Nephron progenitor cell (in vitro differentiated cells): ENCODE data around the gene LGALS13.

Experiments
- DNase-seq: peaks from one replicate; pipeline ENCODE4 v3.0.0; 2021
- H3K27ac Mint-ChIP-seq: 2 replicates; pipeline ENCODE4 v1.8.0; 2021; ENCODE audit warnings: mild to moderate bottlenecking, moderate library complexity, mixed read lengths
- H3K27me3 Mint-ChIP-seq: 2 replicates; pipeline ENCODE4 v1.8.0; 2021; ENCODE audit warnings: mild to moderate bottlenecking, low read depth, mixed read lengths; ENCODE audit not compliant: poor library complexity
- H3K36me3 Mint-ChIP-seq: 2 replicates; pipeline ENCODE4 v1.8.0; 2021; ENCODE audit warnings: low read depth, mixed read lengths
- H3K4me1 Mint-ChIP-seq: 2 replicates; pipeline ENCODE4 v1.8.0; 2021; ENCODE audit warnings: mixed read lengths
- H3K4me3 Mint-ChIP-seq: 2 replicates; pipeline ENCODE4 v1.8.0; 2021; ENCODE audit warnings: mild to moderate bottlenecking, moderate library complexity, mixed read lengths
- H3K9me3 Mint-ChIP-seq: 2 replicates; pipeline ENCODE4 v1.8.0; 2021; ENCODE audit warnings: mild to moderate bottlenecking, moderate library complexity, mixed read lengths
- TF ChIP-seq, protein P1 (sequence below): fragments of 200-600 bp; sonication (generic); IDR thresholded peaks from 2 replicates; pipeline ENCODE4 v1.5.0; 2021; ENCODE audit warnings: antibody characterized with exemption

LGALS13 gene

GRCh38 chr19:39587496-39587895, 14.8 kb upstream of the LGALS13 start:
- Mint-ChIP-seq H3K36me3 (no peaks in the 10 kb centered on the region), H3K9me3 (no peaks in the 10 kb centered on the region), H3K4me1 (no peaks in the 10 kb centered on the region), H3K4me3 (no peak overlapping the region), H3K27me3 (peaks cover 33% of the 10 kb centered on the region), H3K27ac (no peak overlapping the region)
- no peak for DNase-seq
- TF ChIP-seq, protein P1, sequence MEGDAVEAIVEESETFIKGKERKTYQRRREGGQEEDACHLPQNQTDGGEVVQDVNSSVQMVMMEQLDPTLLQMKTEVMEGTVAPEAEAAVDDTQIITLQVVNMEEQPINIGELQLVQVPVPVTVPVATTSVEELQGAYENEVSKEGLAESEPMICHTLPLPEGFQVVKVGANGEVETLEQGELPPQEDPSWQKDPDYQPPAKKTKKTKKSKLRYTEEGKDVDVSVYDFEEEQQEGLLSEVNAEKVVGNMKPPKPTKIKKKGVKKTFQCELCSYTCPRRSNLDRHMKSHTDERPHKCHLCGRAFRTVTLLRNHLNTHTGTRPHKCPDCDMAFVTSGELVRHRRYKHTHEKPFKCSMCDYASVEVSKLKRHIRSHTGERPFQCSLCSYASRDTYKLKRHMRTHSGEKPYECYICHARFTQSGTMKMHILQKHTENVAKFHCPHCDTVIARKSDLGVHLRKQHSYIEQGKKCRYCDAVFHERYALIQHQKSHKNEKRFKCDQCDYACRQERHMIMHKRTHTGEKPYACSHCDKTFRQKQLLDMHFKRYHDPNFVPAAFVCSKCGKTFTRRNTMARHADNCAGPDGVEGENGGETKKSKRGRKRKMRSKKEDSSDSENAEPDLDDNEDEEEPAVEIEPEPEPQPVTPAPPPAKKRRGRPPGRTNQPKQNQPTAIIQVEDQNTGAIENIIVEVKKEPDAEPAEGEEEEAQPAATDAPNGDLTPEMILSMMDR = no peak

GRCh38 chr19:39588066-39588465, 14.3 kb upstream of the LGALS13 start:
- no peaks in the 10 kb centered on the region for H3K36me3 Mint-ChIP-seq
- H3K4me3 Mint-ChIP-seq = no peak overlapping the region
- H3K27ac Mint-ChIP-seq = no peak overlapping the region
- TF ChIP-seq, protein P1 = no peak
- H3K4me1 Mint-ChIP-seq = no peaks in the 10 kb centered on the region
- no peak for DNase-seq
- H3K27me3 Mint-ChIP-seq = peaks cover 34% of the 10 kb centered on the region
- no peaks in the 10 kb centered on the region for H3K9me3 Mint-ChIP-seq

DNA sequence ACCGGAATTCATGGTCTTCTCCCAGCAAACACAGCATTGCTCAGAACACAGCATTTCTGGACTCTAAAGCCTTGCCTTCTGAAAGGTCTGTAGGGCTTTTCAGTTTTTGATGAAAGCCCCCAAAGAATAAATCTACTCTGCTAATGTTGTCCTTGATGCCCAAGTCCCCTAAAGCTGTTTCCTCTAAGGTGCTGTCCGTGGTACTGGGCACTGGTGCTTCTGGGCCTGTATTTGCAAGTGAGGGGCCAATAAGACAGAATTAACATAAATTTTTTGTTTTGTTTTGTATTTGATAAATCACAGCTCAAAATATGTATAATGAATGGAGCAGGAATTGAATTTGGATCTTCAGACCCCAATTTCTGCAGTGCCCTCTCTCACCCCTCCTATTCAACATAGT, 12.1 kb upstream of the LGALS13 start:
- Mint-ChIP-seq H3K4me1 (no peaks in the 10 kb centered on the region), H3K9me3 (no peaks in the 10 kb centered on the region), H3K36me3 (no peaks in the 10 kb centered on the region), H3K27ac (no peak overlapping the region), H3K4me3 (no peak overlapping the region), H3K27me3 (peaks cover 46% of the 10 kb centered on the region)
- TF ChIP-seq, protein P1 = no peak
- peak; percentile 58 for DNase-seq

DNA sequence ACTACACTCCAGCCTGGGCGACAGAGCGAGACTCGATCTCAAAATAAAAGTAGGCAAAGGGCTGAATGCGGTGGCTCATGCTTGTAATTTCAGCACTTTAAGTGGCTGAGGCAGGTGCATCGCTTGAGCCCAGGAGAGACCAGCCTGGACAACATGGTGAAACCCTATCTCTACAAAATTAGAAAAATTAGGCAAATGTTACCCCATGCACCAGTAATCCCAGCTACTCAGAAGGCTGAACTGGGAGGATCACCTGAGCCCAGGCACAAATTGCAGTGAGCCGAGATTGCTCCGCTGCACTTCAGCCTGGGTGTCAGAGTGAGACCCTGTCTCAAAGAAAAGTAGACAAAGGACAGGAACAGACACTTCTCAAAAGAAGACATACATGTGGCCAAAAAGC, 9.9 kb upstream of the LGALS13 start:
- Mint-ChIP-seq H3K4me3 (no peak overlapping the region), H3K9me3 (no peaks in the 10 kb centered on the region), H3K36me3 (no peaks in the 10 kb centered on the region), H3K27ac (no peak overlapping the region), H3K27me3 (peaks cover 47% of the 10 kb centered on the region), H3K4me1 (no peaks in the 10 kb centered on the region)
- TF ChIP-seq, protein P1 = no peak
- DNase-seq = no peak

GRCh38 chr19:39595950-39596349, 6.4 kb upstream of the LGALS13 start:
- no peak overlapping the region for H3K27ac Mint-ChIP-seq
- H3K4me3 Mint-ChIP-seq = no peak overlapping the region
- H3K4me1 Mint-ChIP-seq = no peaks in the 10 kb centered on the region
- no peak for DNase-seq
- H3K36me3 Mint-ChIP-seq = no peaks in the 10 kb centered on the region
- TF ChIP-seq, protein P1 = no peak
- H3K27me3 Mint-ChIP-seq = peaks cover 42% of the 10 kb centered on the region
- peaks cover 11% of the 10 kb centered on the region for H3K9me3 Mint-ChIP-seq

GRCh38 chr19:39596911-39597310, 5.4 kb upstream of the LGALS13 start:
- no peak overlapping the region for H3K27ac Mint-ChIP-seq
- no peaks in the 10 kb centered on the region for H3K4me1 Mint-ChIP-seq
- TF ChIP-seq, protein P1 = no peak
- DNase-seq = no peak
- no peak overlapping the region for H3K4me3 Mint-ChIP-seq
- no peaks in the 10 kb centered on the region for H3K36me3 Mint-ChIP-seq
- peaks cover 40% of the 10 kb centered on the region for H3K27me3 Mint-ChIP-seq
- H3K9me3 Mint-ChIP-seq = peaks cover 11% of the 10 kb centered on the region
